Measurements from ENCODE around the gene ZNF343. TPM values are rescaled to one million over a fixed set of nuclear protein-coding genes. Genes with fewer than 3 reads are reported as not detected.

ZNF343 gene
- polyA plus RNA-seq, 1 of the 3 experiments (the other 2 are of a cell fraction), result 11.0 TPM

- TF ChIP-seq ZBTB33 (IDR thresholded peaks at IDR 0.05; ENCODE audit: borderline replicate concordance, low read depth) (no peak), RXRA (IDR thresholded peaks at IDR 0.05; ENCODE audit: borderline replicate concordance, low read depth) (no peak), ELF1 (IDR thresholded peaks at IDR 0.05) (no peak), RFX5 (IDR thresholded peaks at IDR 0.05; ENCODE audit: low read length) (no peak), GATA2 (CRISPR knock-in tag; IDR thresholded peaks at IDR 0.05) (no peak), RCOR1 (IDR thresholded peaks at IDR 0.05; ENCODE audit: low read length) (no peak), NRF1 (IDR thresholded peaks at IDR 0.05; ENCODE audit: low read depth, low read length) (no peak), FOXJ3 (CRISPR knock-in tag; IDR thresholded peaks at IDR 0.05) (no peak), CTCF (IDR thresholded peaks at IDR 0.05) (peak; percentile 82), POLR2AphosphoS5 (IDR thresholded peaks at IDR 0.05; ENCODE audit: low read depth, low read length) (no peak), JUND (IDR thresholded peaks at IDR 0.05) (no peak)
These were observed 56.6 kb downstream of the ZNF343 start (continued) for GRCh38 chr20:2451939-2452732.

GRCh38 chr20:2451422-2451821, 57.3 kb downstream of the ZNF343 start:
- ChIA-PET POLR2A (no interaction called here), CTCF (interaction anchor here (0.7 to 6.2 kb wide), 22 partner anchors 11 to 445 kb away, joined by 3 to 66 read pairs (median 4); no protein-coding TSS in a partner anchor)
- no peaks in the 10 kb centered on the region for H3K27me3 ChIP-seq (ENCODE audit: insufficient read depth)
- no peak overlapping the region for H3K4me2 ChIP-seq
- no peaks in the 10 kb centered on the region; a peak in 1 of 4 replicates for H3K4me1 ChIP-seq (ENCODE audit: control insufficient read depth in 1 of 2, insufficient read depth in 2 of 2, low read depth in 1 of 2, low read length in 1 of 2)
- no peaks in the 10 kb centered on the region for H3K79me2 ChIP-seq (ENCODE audit: insufficient read depth)
- H3K36me3 ChIP-seq (replicated peaks in 1 of 2; ENCODE audit: control insufficient read depth in 1 of 2, insufficient read depth in 2 of 2, low read length in 1 of 2), result no peaks in the 10 kb centered on the region
- no peak overlapping the region for H3K4me3 ChIP-seq (ENCODE audit: low read depth in 2 of 2, low read length in 1 of 2)
- H3K9me2 ChIP-seq, result no peaks in the 10 kb centered on the region
- H3K9ac ChIP-seq, result no peak overlapping the region
- no peak overlapping the region for H3K27ac ChIP-seq (ENCODE audit: low read depth in 2 of 2, low read length in 1 of 2)
- no peaks in the 10 kb centered on the region for H4K20me1 ChIP-seq (ENCODE audit: insufficient read depth)
- DNase-seq, result no peak
- no peaks in the 10 kb centered on the region for H3K9me3 ChIP-seq
- WGBS (ENCODE audit: low lambda C conversion rate), result 72% methylated on average over 5 of the region's 5 CpGs
- H3F3A ChIP-seq (replicated peaks; ENCODE audit: insufficient read depth), result peaks cover 4% of the 10 kb centered on the region
- no peak overlapping the region for H2AFZ ChIP-seq (ENCODE audit: low read depth)
- no peak for TF ChIP-seq JUND (IDR thresholded peaks at IDR 0.05)
- no peak for TF ChIP-seq CTCF (IDR thresholded peaks at IDR 0.05)
- no peak for TF ChIP-seq POLR2AphosphoS5 (IDR thresholded peaks at IDR 0.05; ENCODE audit: low read depth, low read length)
- TF ChIP-seq EP300 (IDR thresholded peaks at IDR 0.05; ENCODE audit: borderline replicate concordance in 1 of 2, low read depth in 1 of 2, low read length in 1 of 2), result no peak
- no peak for TF ChIP-seq TAF1 (IDR thresholded peaks at IDR 0.05; ENCODE audit: borderline replicate concordance, low read depth, low read length)
- TF ChIP-seq GABPA (IDR thresholded peaks at IDR 0.05; ENCODE audit: low read depth), result no peak
- TF ChIP-seq USF1 (IDR thresholded peaks at IDR 0.05; ENCODE audit: borderline replicate concordance, low read depth), result no peak
- TF ChIP-seq FOXM1 (IDR thresholded peaks at IDR 0.05; ENCODE audit: low read depth), result no peak
- TF ChIP-seq USF2 (IDR thresholded peaks at IDR 0.05; ENCODE audit: borderline replicate concordance, low read depth, low read length), result no peak
- TF ChIP-seq REST (IDR thresholded peaks at IDR 0.05; ENCODE audit: low read depth, low read length), result no peak
- no peak for TF ChIP-seq TEAD4 (IDR thresholded peaks at IDR 0.05; ENCODE audit: borderline replicate concordance, insufficient read depth)

All from SK-N-SH (cell line).